Measurements from ENCODE around the gene ANKRD13C. TPM values are rescaled to one million over a fixed set of nuclear protein-coding genes. Genes with fewer than 3 reads are reported as not detected.
"Not testable (repeated sequence)": the region's sequence is repeated elsewhere in the genome, so short reads cannot be mapped to it uniquely, and the experiment has no call there.

The ANKRD13C gene, protein sequence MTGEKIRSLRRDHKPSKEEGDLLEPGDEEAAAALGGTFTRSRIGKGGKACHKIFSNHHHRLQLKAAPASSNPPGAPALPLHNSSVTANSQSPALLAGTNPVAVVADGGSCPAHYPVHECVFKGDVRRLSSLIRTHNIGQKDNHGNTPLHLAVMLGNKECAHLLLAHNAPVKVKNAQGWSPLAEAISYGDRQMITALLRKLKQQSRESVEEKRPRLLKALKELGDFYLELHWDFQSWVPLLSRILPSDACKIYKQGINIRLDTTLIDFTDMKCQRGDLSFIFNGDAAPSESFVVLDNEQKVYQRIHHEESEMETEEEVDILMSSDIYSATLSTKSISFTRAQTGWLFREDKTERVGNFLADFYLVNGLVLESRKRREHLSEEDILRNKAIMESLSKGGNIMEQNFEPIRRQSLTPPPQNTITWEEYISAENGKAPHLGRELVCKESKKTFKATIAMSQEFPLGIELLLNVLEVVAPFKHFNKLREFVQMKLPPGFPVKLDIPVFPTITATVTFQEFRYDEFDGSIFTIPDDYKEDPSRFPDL
- polyA plus RNA-seq (2013, experiment 1 of 2; ENCODE audit: insufficient read length): 15.9 TPM
- polyA plus RNA-seq (2013, experiment 2 of 2; ENCODE audit: insufficient read length): 15.6 TPM

GRCh38 chr1:70354332-70355110, at the start of gene ANKRD13C:
ANKRD13C (minus strand) TSS chr1:70354722; CDS start chr1:70354408, 314 bp downstream.
- peak; percentile 98 for DNase-seq

GRCh38 chr1:70403759-70404158, 49.2 kb upstream of the ANKRD13C start:
- DNase-seq: no peak

DNA sequence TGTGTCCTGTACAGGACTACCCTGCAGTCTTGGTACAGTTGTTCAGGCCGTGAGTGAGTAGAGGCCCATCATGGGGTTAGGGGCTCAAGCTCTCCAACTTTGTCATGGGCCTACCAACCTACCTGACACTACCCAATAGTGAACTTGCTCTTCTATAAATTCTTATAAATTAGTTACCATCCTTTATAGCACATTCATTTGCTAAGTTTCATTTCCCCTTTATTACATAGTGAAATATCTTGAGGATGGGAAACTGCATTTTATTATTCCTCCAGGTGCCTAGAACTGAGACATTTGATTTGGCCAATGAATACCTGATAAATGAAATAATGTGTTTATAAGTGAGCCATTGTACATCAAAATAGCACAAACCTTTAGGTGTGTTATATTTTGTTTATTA, 47.5 kb upstream of the ANKRD13C start:
- no peak for DNase-seq

- DNase-seq: no peak
Measured at GRCh38 chr1:70400335-70400734, 45.8 kb upstream of the ANKRD13C start.

GRCh38 chr1:70397013-70397412, 42.5 kb upstream of the ANKRD13C start:
- no peak for DNase-seq

GRCh38 chr1:70396607-70397006, 42.1 kb upstream of the ANKRD13C start:
- no peak for DNase-seq

DNA sequence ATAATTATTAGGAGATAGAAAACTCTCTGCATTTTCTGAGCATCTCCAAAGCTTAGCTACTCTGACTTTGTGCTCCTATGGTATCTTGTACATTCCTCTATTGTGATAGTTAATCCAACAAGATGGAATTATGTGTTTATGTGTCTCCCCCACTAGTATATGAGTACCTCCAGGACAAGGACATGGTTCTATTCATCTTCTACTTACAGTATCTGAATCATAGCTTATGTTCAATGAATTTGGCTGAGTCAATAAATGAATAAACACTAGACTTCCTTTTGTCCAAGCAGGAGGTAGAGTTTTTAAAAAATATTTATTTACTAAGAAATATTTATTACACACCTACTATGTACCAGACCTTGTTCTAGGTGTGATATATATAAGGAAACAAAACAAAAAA, 38.1 kb upstream of the ANKRD13C start:
- no peak for DNase-seq

GRCh38 chr1:70387507-70387906, 33.0 kb upstream of the ANKRD13C start:
- no peak for DNase-seq

DNA sequence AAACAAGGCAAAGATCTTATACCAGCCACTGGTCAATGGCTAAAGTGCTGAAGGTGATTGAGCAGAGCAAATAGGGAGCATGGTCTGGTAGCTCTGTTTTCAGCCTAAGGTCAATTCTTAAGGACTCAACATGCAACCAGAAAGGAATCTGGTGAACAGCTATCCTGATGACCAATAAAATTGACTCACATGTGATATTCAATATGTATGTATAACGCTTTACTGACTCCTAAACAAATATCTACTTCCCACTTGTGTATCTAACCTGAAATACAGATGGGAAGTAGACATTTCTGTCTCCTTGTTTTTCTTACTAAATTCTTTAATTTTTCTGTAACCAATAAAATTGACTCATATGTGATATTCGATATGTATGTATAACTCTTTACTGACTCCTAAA, 31.6 kb upstream of the ANKRD13C start:
- no peak for DNase-seq

GRCh38 chr1:70385477-70385876, 31.0 kb upstream of the ANKRD13C start:
- no peak for DNase-seq

- no peak for DNase-seq
Measured at GRCh38 chr1:70384542-70384941, 30.0 kb upstream of the ANKRD13C start.

DNA sequence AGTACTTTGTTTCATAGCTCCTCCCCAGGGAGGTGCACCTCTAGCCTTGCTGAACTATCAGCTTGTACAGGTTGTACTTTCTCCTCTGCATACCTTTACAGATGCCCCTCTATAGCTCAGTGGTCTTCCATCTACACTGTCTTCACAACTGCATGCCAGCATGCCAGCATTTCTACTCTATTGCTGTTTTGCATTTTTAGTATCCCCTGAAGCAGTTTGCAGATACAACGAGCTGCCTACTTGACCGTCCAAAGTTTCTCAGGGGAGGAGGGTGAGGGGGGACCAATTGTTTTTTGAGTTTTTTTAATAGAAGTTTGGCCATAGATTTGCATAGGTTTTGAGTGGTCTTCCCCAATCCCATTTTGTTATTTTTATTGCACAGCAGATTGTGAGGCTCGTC, 29.0 kb upstream of the ANKRD13C start:
- no peak for DNase-seq

DNA sequence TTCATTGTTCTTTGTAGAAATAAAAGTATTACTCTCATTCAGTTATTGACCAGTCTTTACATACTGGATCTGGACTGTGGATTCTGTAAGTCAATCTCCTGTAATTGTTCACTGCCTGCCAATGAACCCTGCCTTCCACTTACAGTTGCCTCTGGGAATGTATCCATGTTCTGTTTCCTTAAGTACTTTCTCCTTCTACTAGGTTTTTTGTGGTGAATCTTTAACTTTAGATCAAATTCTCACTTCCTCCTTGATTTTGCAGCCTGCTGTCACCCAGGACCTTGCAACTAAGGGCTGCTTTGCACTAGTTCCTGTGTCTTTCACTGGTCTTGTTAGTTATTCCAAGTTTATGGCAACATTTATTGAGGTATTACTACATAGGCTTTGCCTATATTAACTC, 28.2 kb upstream of the ANKRD13C start:
- DNase-seq: no peak

DNA sequence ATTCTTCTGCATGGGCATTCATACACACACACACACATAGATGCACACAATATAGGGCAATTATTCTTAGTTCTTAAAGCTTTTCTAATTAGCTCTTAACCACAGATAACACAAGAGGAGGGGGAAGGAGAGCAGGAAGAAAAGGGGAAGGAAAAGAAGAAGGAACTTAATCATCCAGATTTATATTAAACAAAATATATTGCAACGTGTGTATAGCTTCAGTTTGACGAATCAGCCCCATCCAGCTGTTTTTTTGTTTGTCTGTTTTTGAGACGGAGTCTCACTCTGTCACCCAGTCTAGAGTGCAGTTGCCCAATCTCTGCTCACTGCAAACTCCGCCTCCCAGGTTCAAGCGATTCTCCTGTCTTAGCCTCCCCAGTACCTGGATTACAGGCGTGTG, 21.7 kb upstream of the ANKRD13C start:
- no peak for DNase-seq

DNA sequence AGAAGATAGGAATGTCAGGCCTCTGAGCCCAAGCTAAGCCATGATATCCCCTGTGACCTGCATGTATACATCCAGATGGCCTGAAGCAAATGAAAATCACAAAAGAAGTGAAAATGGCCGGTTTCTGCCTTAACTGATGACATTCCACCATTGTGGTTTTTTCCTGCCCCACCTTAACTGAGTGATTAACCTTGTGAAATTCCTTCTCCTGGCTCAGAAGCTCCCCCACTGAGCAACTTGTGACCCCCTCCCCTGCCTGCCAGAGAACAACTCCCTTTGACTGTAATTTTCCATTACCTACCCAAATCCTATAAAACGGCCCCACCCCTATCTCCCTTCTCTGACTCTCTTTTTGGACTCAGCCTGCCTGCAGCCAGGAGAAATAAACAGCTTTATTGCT, 19.1 kb upstream of the ANKRD13C start:
- not testable (repeated sequence) for DNase-seq

DNA sequence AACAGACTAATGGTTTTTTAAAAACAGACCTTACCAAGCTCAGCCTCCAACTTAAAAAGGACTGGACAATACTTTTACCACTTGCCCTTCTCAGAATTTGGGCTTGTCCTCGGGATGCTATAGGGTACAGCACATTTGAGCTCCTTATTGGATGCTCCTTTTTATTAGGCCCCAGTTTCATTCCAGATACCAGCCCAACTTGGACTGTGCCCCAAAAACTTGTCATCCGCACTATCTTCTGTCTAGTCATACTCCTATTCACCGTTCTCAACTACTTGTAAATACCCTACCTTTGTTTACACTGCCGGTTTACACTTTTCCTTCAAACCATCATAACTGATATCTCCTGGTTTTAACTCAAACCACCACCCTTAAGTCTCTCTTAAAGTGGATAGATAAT, 17.9 kb upstream of the ANKRD13C start:
- no peak for DNase-seq

DNA sequence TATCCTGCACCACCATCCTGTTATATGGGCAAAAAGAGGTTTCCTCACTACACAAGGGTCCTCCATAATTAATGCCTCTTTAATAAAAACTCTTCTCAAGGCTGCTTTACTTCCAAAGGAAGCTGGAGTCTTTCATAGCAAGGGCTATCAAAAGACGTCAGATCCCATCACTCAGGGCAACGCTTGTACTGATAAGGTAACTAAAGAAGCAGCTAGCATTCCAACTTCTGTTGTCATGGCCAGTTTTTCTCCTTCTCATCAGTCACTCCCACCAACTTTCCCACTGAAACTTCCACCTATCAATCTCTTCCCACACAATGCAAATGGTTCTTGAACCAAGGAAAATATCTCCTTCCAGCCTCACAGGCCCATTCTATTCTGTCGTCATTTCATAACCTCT, 17.1 kb upstream of the ANKRD13C start:
- DNase-seq: not testable (repeated sequence)

- DNase-seq: not testable (repeated sequence)
Measured at GRCh38 chr1:70367397-70367796, 12.9 kb upstream of the ANKRD13C start.

DNA sequence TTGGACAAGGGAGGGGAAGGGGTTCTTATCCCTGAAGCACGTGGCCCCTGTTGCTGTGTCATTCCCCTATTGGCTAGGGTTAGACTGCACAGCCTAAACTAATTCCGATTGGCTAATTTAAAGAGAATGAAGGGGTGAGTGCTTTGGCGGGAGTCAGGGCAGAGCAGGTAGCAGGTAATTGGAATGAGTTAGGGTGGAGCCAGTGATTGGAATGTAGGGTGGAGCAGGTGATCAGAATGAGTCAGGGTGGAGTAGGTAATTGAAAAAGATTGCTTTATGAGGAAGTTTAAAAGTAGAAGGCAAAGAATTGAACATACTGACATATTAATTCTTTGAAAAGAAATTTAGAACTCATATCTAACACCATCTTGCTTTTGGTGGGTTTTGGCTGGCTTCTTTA, 12.5 kb upstream of the ANKRD13C start:
- DNase-seq: not testable (repeated sequence)

DNA sequence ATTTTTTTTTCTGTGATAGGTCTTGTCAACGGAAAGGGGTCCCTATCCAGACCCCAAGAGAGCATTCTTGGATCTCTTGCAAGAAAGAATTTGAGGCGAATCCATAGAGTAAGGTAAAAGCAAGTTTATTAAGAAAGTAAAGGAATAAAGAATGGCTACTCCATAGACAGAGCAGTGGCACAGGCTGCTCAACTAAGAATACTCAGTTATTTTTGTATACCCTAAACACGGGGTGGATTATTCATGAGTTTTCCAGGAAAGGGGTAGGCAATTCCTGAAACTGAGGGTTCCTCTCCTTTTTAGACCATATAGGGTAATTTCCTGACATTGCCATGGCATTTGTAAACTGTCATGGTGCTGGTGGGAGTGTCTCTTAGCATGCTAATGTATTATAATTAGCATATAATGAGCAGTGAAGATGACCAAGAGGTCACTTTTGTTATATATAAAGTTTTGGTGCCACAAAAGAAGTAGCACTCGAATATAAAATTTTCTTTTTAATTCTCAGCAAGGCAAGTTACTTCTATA, 12.0 kb upstream of the ANKRD13C start:
- not testable (repeated sequence) for DNase-seq

DNA sequence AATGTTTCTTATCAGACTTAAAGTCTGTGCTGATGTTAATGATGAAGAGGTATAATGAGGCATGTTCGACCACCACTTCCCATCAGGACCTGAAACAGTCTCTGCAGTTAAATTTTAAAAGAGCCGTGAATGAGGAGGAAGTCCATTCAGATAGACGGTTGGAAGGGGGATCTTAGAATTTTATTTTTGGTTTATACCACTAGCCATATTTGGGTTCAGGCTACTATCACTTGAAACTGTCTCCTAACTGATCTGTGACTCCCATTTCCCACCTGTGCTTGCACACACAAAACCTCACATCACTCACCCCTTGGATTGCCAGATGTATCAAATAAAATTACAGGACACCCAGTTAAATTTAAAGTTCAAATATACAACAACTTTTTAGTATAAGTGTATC, 9.9 kb upstream of the ANKRD13C start:
- DNase-seq: no peak

DNA sequence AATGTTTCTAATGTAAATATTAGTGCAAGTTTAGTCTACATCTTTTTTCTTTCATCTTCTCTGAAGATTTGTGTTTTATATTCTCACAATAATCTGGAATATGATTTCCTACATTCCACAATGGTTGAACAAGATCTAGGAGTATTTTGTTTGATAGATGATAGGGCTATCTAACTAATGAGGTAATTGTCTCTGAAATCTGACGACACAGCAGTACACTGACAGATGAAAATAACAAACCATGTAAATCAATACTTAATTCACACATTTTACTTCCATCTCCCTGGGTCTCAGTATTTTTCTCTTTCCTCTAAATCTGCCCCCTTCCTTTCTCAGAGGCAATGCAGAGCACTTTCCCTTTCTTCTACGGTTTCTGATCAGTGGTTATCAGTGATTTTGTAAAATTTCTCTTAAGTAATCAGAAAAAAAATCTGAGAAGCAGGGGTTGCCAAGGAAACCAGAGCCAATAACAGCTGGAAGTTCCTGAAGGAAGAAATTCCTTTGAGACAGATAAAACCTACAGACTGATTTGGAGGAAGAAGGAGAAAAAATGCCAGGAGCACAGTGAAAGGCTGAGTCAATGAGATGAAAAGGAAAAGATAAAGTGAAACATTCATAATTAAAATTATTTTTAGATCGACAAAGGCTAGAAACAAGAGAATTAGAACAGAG, 7.3 kb upstream of the ANKRD13C start:
- peak; percentile 51 for DNase-seq

GRCh38 chr1:70360321-70360720, 5.8 kb upstream of the ANKRD13C start:
- no peak for DNase-seq

Measured in fibroblast of skin of abdomen (primary cell).